Astrocyte (in vitro differentiated cells and primary cell): ENCODE results near the gene TRAFD1.

Source experiments
- EZH2 ChIP-seq: IDR thresholded peaks from 2 replicates; pipeline ENCODE4 v1.6.1; 2012; ENCODE audit warnings: mild to moderate bottlenecking, low read length, inconsistent platforms; ENCODE audit not compliant: insufficient read depth
- TF ChIP-seq, protein P1 (sequence below): IDR thresholded peaks from 2 replicates; pipeline ENCODE4 v1.5.1; 2011; ENCODE audit warnings: low read depth, mild to moderate bottlenecking, inconsistent platforms, low read length, moderate library complexity; ENCODE audit not compliant: insufficient read depth

DNA sequence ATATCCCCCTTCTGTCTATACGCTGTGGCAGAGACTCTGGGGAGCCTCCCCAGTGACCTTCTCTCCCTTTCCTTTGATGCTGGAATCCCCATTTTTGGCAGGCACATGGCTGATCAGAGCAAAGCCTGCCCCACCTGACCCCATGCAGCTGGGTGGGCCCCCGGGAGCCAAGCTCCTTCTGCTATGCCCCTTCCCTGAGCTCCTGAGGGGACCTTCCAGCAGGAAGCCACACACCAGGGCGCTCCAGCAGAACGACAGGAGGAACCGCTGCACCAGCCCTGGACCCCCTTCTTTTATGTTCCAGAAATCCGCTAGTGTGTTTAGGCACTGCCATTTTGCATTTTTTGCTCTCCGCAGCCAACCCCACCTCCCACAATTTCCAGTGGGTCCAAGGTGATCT is 44.6 kb downstream of the TRAFD1 start:
- TF ChIP-seq, protein P1, sequence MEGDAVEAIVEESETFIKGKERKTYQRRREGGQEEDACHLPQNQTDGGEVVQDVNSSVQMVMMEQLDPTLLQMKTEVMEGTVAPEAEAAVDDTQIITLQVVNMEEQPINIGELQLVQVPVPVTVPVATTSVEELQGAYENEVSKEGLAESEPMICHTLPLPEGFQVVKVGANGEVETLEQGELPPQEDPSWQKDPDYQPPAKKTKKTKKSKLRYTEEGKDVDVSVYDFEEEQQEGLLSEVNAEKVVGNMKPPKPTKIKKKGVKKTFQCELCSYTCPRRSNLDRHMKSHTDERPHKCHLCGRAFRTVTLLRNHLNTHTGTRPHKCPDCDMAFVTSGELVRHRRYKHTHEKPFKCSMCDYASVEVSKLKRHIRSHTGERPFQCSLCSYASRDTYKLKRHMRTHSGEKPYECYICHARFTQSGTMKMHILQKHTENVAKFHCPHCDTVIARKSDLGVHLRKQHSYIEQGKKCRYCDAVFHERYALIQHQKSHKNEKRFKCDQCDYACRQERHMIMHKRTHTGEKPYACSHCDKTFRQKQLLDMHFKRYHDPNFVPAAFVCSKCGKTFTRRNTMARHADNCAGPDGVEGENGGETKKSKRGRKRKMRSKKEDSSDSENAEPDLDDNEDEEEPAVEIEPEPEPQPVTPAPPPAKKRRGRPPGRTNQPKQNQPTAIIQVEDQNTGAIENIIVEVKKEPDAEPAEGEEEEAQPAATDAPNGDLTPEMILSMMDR = no peak
- no peak for TF ChIP-seq EZH2
